ENCODE measurements around the gene TCF15. TPM values are rescaled to one million over a fixed set of nuclear protein-coding genes. Genes with fewer than 3 reads are reported as not detected.

The TCF15 gene
- total and polyA plus RNA-seq, 2 of the 13 experiments (the other 11 are each of a cell fraction or from before 2014, with no cell fraction given): not detected

- TF ChIP-seq ZNF704 (CRISPR knock-in tag; IDR thresholded peaks at IDR 0.05; ENCODE audit: borderline replicate concordance): peak; percentile 7
- peak; percentile 19; the same call in 1 of the 2 replicates for TF ChIP-seq ZNF333 (CRISPR knock-in tag; IDR thresholded peaks at IDR 0.05; ENCODE audit: borderline replicate concordance)
- TF ChIP-seq NCOA2 (CRISPR knock-in tag; IDR thresholded peaks at IDR 0.05): no peak
- no peak for TF ChIP-seq PRDM4 (CRISPR knock-in tag; IDR thresholded peaks at IDR 0.05; ENCODE audit: borderline replicate concordance)
- TF ChIP-seq ZNF605 (CRISPR knock-in tag; IDR thresholded peaks at IDR 0.05): no peak; the same call in 1 of the 2 replicates
- TF ChIP-seq ZNF331 (CRISPR knock-in tag; IDR thresholded peaks at IDR 0.05): no peak
- no peak for TF ChIP-seq HNRNPK (IDR thresholded peaks at IDR 0.05; ENCODE audit: low read depth, low read length, poor library complexity, severe bottlenecking)
- TF ChIP-seq FOXK2 (IDR thresholded peaks at IDR 0.05): no peak
- peak; percentile 73; the same call in 1 of the 2 replicates for TF ChIP-seq RNF2 (conservative IDR thresholded peaks at IDR 0.05; ENCODE audit: low read depth)
- no peak for TF ChIP-seq SNAPC4 (CRISPR knock-in tag; IDR thresholded peaks at IDR 0.05)
- no peak for TF ChIP-seq ATF2 (CRISPR knock-in tag; IDR thresholded peaks at IDR 0.05)
- no peak; the same call in 1 of the 2 replicates for TF ChIP-seq ZFP1 (CRISPR knock-in tag; IDR thresholded peaks at IDR 0.05)
- no peak for TF ChIP-seq ZNF337 (CRISPR knock-in tag; IDR thresholded peaks at IDR 0.05; ENCODE audit: borderline replicate concordance, low read depth)
- TF ChIP-seq NFE2L1 (CRISPR knock-in tag; IDR thresholded peaks at IDR 0.05; ENCODE audit: borderline replicate concordance): no peak
- TF ChIP-seq EZH2 (conservative IDR thresholded peaks at IDR 0.05; ENCODE audit: low read depth, low read length): no peak
- TF ChIP-seq REXO4 (CRISPR knock-in tag; IDR thresholded peaks at IDR 0.05; ENCODE audit: borderline replicate concordance): no peak
- no peak for TF ChIP-seq ZNF574 (CRISPR knock-in tag; IDR thresholded peaks at IDR 0.05)
These were observed 42.6 kb upstream of the TCF15 start (continued) for GRCh38 chr20:652615-653109.

All from HepG2 (cell line).